Stimulated activated CD8-positive, alpha-beta memory T cell treated with anti-CD3 and anti-CD28 coated beads, Interleukin-7, amount 100 ng/mL, for 48 hours (primary cell): ENCODE measurements around the gene UNK.
"Not testable (repeated sequence)": the region's sequence is repeated elsewhere in the genome, so short reads cannot be mapped to it uniquely, and the experiment has no call there.

ENCODE experiments used
- DNase-seq, 2 donors: peaks; one replicate each; pipeline ENCODE4 v3.0.0-alpha.2; 2020; ENCODE audit warnings: low read depth in 1 of 2; ENCODE audit errors: extremely low read depth in 1 of 2

The UNK gene

GRCh38 chr17:75795820-75796607, 11.4 kb downstream of the UNK start:
- no peak for DNase-seq

- no peak for DNase-seq
Measured at GRCh38 chr17:75799402-75799801, 14.8 kb downstream of the UNK start.

- no peak for DNase-seq
Measured at GRCh38 chr17:75803883-75804282, 19.3 kb downstream of the UNK start.

GRCh38 chr17:75806822-75807500, 22.4 kb downstream of the UNK start:
- DNase-seq = no peak

GRCh38 chr17:75807861-75808260, 23.3 kb downstream of the UNK start:
- no peak for DNase-seq

GRCh38 chr17:75808549-75808904, 23.9 kb downstream of the UNK start:
- no peak for DNase-seq

GRCh38 chr17:75808905-75809621, 24.5 kb downstream of the UNK start:
- no peak for DNase-seq

- no peak for DNase-seq
Measured at GRCh38 chr17:75809631-75810111, 25.1 kb downstream of the UNK start.

GRCh38 chr17:75810216-75810615, 25.6 kb downstream of the UNK start:
- DNase-seq = no peak

- DNase-seq = not testable (repeated sequence)
Measured at GRCh38 chr17:75810756-75811155, 26.1 kb downstream of the UNK start.

- no peak for DNase-seq
Measured at GRCh38 chr17:75811174-75811573, 26.6 kb downstream of the UNK start.

- DNase-seq = no peak
Measured at GRCh38 chr17:75812096-75813013, 27.7 kb downstream of the UNK start.

GRCh38 chr17:75813081-75814020, 28.7 kb downstream of the UNK start:
- no peak for DNase-seq

- no peak for DNase-seq
Measured at GRCh38 chr17:75814021-75814395, 29.4 kb downstream of the UNK start.

- DNase-seq = no peak
Measured at GRCh38 chr17:75814900-75815373, 30.3 kb downstream of the UNK start.

GRCh38 chr17:75815399-75815798, 30.8 kb downstream of the UNK start:
- DNase-seq = no peak

GRCh38 chr17:75816693-75817092, 32.1 kb downstream of the UNK start:
- no peak for DNase-seq

GRCh38 chr17:75817571-75817970, 33.0 kb downstream of the UNK start:
- no peak for DNase-seq

GRCh38 chr17:75818326-75818885, 33.8 kb downstream of the UNK start:
- DNase-seq = no peak
